HG03139 (cell line): ENCODE measurements around the gene ROPN1B.
"Not testable (repeated sequence)": the region's sequence is repeated elsewhere in the genome, so short reads cannot be mapped to it uniquely, and the experiment has no call there.

ENCODE experiments used
- ATAC-seq: cut with Tn5 transposase; IDR thresholded peaks from one replicate; pipeline ENCODE4 v1.9.1; 2021; ENCODE audit not compliant: unreplicated experiment

ROPN1B gene

GRCh38 chr3:125968701-125969592 lies at the start of gene ROPN1B:
TSS of gene ROPN1B (plus strand) at chr3:125969178. CDS start at chr3:125972055, 2,877 bp downstream.
- ATAC-seq, result not testable (repeated sequence)

- ATAC-seq, result not testable (repeated sequence)
Measured at GRCh38 chr3:125920191-125920590, 48.8 kb upstream of the ROPN1B start.

GRCh38 chr3:125920751-125921279 lies 48.2 kb upstream of the ROPN1B start:
- ATAC-seq, result not testable (repeated sequence)

- not testable (repeated sequence) for ATAC-seq
Measured at GRCh38 chr3:125921712-125922111, 47.3 kb upstream of the ROPN1B start.

GRCh38 chr3:125923324-125924115 lies 45.5 kb upstream of the ROPN1B start:
- ATAC-seq, result not testable (repeated sequence)

- not testable (repeated sequence) for ATAC-seq
Measured at GRCh38 chr3:125924276-125924675, 44.7 kb upstream of the ROPN1B start.

GRCh38 chr3:125925727-125926126 lies 43.3 kb upstream of the ROPN1B start:
- ATAC-seq, result not testable (repeated sequence)

GRCh38 chr3:125928771-125929545 lies 40.0 kb upstream of the ROPN1B start:
- not testable (repeated sequence) for ATAC-seq

- not testable (repeated sequence) for ATAC-seq
Measured at GRCh38 chr3:125929765-125930164, 39.2 kb upstream of the ROPN1B start.

GRCh38 chr3:125931355-125931880 lies 37.6 kb upstream of the ROPN1B start:
- ATAC-seq, result not testable (repeated sequence)

GRCh38 chr3:125933397-125934173 lies 35.4 kb upstream of the ROPN1B start:
- not testable (repeated sequence) for ATAC-seq

- not testable (repeated sequence) for ATAC-seq
Measured at GRCh38 chr3:125935252-125935874, 33.6 kb upstream of the ROPN1B start.

- ATAC-seq, result not testable (repeated sequence)
Measured at GRCh38 chr3:125936210-125936815, 32.7 kb upstream of the ROPN1B start.

- not testable (repeated sequence) for ATAC-seq
Measured at GRCh38 chr3:125936891-125937290, 32.1 kb upstream of the ROPN1B start.

GRCh38 chr3:125947806-125948205 lies 21.2 kb upstream of the ROPN1B start:
- not testable (repeated sequence) for ATAC-seq

GRCh38 chr3:125948901-125949300 lies 20.1 kb upstream of the ROPN1B start:
- not testable (repeated sequence) for ATAC-seq

GRCh38 chr3:125951176-125951575 lies 17.8 kb upstream of the ROPN1B start:
- not testable (repeated sequence) for ATAC-seq

GRCh38 chr3:125957020-125957419 lies 12.0 kb upstream of the ROPN1B start:
- ATAC-seq, result not testable (repeated sequence)
